HG02759 (cell line): ENCODE results near the gene LIN7C.

Experiments used
- ATAC-seq: cut with Tn5 transposase; IDR thresholded peaks from one replicate; pipeline ENCODE4 v1.9.1; 2021; ENCODE audit warnings: mild to moderate bottlenecking, moderate library complexity; ENCODE audit not compliant: unreplicated experiment

Gene LIN7C

GRCh38 chr11:27512238-27512637 is 5.7 kb upstream of the LIN7C start:
- ATAC-seq, result no peak

GRCh38 chr11:27509908-27510307 is 3.3 kb upstream of the LIN7C start:
- no peak for ATAC-seq

- no peak for ATAC-seq
These were observed 1.2 kb upstream of the LIN7C start for GRCh38 chr11:27507557-27508322.

GRCh38 chr11:27505781-27506180 is 788 bp downstream of the LIN7C start:
- ATAC-seq, result peak; percentile 5

- no peak for ATAC-seq
These were observed 2.4 kb downstream of the LIN7C start for GRCh38 chr11:27504205-27504604.

GRCh38 chr11:27501100-27501499 is 5.5 kb downstream of the LIN7C start:
- ATAC-seq, result no peak

- no peak for ATAC-seq
These were observed 8.7 kb downstream of the LIN7C start for GRCh38 chr11:27497911-27498310.

- ATAC-seq, result peak; percentile 54
These were observed 9.2 kb downstream of the LIN7C start for GRCh38 chr11:27497284-27497866.

- ATAC-seq, result no peak
These were observed 10.1 kb downstream of the LIN7C start for GRCh38 chr11:27496461-27496860.

GRCh38 chr11:27495710-27496300 is 10.8 kb downstream of the LIN7C start:
- ATAC-seq, result no peak

GRCh38 chr11:27489092-27489491 is 17.5 kb downstream of the LIN7C start:
- ATAC-seq, result no peak

- no peak for ATAC-seq
These were observed 18.9 kb downstream of the LIN7C start for GRCh38 chr11:27487706-27488105.

GRCh38 chr11:27485930-27486773 is 20.4 kb downstream of the LIN7C start:
- ATAC-seq, result no peak

GRCh38 chr11:27482793-27483192 is 23.8 kb downstream of the LIN7C start:
- no peak for ATAC-seq

GRCh38 chr11:27481992-27482391 is 24.6 kb downstream of the LIN7C start:
- no peak for ATAC-seq

GRCh38 chr11:27477831-27478230 is 28.7 kb downstream of the LIN7C start:
- no peak for ATAC-seq

GRCh38 chr11:27477243-27477642 is 29.3 kb downstream of the LIN7C start:
- no peak for ATAC-seq

GRCh38 chr11:27475622-27476021 is 30.9 kb downstream of the LIN7C start:
- no peak for ATAC-seq

- ATAC-seq, result no peak
These were observed 33.6 kb downstream of the LIN7C start for GRCh38 chr11:27473017-27473406.

GRCh38 chr11:27472398-27473016 is 34.1 kb downstream of the LIN7C start, which contains the start of gene LGR4:
TSS of gene LGR4 (minus strand) at chr11:27472790. CDS start at chr11:27472302, 488 bp downstream.
- ATAC-seq, result peak; percentile 81
